SK-N-SH (cell line): ENCODE measurements around the gene ITK.

Experiments used
- CTCF ChIP-seq: fragments of 200-600 bp; sonication (generic); IDR thresholded peaks from 2 replicates; pipeline ENCODE4 v1.6.1; 2017; ENCODE audit warnings: antibody characterized with exemption, mild to moderate bottlenecking, moderate library complexity
- JUND ChIP-seq: IDR thresholded peaks from 2 replicates; pipeline ENCODE4 v1.4.0; 2012
- RAD21 ChIP-seq: IDR thresholded peaks from 2 replicates; pipeline ENCODE4 v1.6.1; 2012; ENCODE audit warnings: mild to moderate bottlenecking, low read length
- RFX5 ChIP-seq: IDR thresholded peaks from 2 replicates; pipeline ENCODE4 v1.6.1; 2012; ENCODE audit warnings: mild to moderate bottlenecking, improper control_type of control experiment, low read length
- TF ChIP-seq, protein P1 (sequence below): IDR thresholded peaks from 2 replicates; pipeline ENCODE4 v1.4.0; 2012; ENCODE audit warnings: low read depth, borderline replicate concordance

DNA sequence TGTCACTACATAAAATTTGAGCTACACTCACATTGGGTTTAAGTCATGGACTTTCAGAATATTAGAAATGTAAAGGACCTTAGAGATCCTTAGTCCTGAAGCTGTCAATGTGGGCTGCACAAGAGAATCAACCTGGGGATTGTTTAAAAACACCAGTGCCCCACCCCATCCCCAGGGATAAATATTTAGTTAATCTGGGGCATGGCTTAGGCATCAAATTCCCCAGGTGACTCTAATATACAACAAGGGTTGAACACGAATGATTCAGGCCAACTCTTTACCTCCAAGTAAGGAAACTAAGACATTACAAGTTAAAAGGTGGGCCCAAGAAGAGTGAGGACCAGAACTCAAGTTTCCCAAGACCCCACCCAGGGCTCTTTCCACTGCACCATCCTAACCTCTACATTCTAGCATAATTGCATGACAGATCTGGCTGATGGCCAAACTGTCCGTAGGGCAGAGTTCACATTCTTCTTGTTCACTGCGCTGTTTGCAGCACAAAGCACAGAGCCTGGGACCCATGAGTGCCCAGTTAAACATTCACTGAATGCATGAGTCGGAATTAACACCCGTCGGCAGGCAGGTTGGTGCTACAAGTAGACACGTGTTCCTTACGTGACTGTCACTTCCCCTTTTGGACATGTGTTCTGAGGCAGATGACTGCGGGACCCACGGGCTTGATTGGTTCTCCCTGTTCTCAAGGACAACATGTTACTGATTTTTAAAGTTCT is 110.5 kb downstream of the ITK start:
- no peak for TF ChIP-seq CTCF
- TF ChIP-seq JUND, result no peak
- no peak for TF ChIP-seq RAD21
- no peak for TF ChIP-seq RFX5
- TF ChIP-seq, protein P1, sequence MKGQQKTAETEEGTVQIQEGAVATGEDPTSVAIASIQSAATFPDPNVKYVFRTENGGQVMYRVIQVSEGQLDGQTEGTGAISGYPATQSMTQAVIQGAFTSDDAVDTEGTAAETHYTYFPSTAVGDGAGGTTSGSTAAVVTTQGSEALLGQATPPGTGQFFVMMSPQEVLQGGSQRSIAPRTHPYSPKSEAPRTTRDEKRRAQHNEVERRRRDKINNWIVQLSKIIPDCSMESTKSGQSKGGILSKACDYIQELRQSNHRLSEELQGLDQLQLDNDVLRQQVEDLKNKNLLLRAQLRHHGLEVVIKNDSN, result no peak
